ENCODE data around the gene PLOD2.
A peak's percentile ranks its signal among the peaks of the same experiment; 100 is the strongest.

The PLOD2 gene

DNA sequence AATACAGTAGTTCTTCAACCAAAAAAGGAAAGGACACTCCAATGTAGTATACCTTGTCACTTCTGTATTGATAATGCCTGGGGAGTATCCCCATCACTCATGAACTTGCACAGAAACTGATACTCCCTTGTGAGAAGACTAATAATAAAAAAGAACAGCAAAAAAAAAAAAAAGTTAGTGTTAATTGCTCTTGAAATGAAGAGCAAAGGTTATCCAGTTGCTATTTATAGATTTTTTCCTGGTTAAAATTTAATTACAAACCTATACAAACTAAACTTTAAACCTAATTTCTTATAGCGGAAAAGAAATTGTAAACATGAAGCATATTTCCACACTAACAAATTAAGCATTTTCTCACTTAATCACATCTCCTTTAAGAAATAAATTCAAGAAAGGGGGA lies 6.7 kb downstream of the PLOD2 start:
- TF ChIP-seq, protein P1, sequence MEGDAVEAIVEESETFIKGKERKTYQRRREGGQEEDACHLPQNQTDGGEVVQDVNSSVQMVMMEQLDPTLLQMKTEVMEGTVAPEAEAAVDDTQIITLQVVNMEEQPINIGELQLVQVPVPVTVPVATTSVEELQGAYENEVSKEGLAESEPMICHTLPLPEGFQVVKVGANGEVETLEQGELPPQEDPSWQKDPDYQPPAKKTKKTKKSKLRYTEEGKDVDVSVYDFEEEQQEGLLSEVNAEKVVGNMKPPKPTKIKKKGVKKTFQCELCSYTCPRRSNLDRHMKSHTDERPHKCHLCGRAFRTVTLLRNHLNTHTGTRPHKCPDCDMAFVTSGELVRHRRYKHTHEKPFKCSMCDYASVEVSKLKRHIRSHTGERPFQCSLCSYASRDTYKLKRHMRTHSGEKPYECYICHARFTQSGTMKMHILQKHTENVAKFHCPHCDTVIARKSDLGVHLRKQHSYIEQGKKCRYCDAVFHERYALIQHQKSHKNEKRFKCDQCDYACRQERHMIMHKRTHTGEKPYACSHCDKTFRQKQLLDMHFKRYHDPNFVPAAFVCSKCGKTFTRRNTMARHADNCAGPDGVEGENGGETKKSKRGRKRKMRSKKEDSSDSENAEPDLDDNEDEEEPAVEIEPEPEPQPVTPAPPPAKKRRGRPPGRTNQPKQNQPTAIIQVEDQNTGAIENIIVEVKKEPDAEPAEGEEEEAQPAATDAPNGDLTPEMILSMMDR (IDR thresholded peaks at IDR 0.05), result no peak

DNA sequence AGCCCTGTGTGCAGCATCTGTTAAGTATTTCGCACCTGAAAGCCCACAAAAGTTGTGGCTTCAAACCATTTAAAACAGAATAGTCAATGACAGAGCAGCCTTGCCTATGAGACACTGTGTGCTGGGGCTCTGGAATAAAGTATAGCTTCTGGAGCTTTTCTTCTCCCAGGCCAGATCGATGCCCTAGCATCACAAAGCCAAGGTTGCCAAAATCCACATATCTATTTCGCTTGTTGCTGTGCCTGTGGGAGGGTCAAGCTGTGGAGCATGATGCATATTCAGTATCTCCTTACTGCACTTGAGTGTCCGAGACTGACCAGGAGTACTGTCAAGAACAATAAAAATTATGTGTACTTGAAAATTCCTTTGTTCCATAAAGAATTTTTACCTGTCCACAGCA lies 7.6 kb downstream of the PLOD2 start:
- TF ChIP-seq, protein P1 (IDR thresholded peaks at IDR 0.05), result no peak

DNA sequence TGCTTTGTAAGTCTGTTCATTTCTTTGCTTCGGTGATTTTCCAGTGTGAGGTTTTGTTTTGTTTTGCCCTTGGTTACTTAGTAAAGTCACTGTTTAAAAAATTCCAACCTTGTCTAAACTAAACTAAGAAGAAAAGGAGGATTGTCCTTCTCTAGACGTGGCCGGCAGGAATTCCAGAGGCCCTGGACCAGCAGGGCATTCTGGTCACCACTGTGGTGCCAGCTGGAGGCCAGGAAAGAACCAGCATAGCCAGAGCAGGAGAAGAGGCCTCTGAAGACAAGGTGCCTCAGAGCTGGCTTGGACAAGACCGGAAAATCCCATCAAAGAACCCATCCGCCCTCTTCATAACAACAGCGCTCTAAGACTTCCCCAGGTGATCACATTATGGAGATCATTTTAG lies 8.2 kb downstream of the PLOD2 start:
- TF ChIP-seq, protein P1 (IDR thresholded peaks at IDR 0.05), result no peak

DNA sequence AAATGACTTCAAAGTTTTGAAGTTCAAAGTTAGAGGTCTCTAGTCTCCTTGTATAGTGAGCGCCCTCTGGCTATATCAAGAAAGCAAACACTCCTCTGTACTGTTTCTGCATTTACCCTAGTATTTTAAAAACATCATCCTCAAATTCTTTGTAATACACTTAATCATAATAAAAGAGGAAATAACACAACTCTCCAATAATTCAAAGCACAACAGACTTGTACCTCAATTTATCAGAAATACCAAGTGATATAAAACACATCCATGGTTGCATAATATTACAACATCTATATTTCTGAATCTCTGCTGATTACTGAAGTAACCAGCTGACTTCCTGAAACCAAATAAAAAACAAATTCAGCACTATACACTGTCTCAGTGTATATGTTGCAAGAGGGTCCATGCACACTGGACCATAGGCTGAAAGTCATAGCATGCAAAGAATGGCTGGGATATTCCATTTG lies 12.5 kb downstream of the PLOD2 start:
- TF ChIP-seq, protein P1 (IDR thresholded peaks at IDR 0.05), result peak; percentile 33; the same call in 1 of the 2 replicates

DNA sequence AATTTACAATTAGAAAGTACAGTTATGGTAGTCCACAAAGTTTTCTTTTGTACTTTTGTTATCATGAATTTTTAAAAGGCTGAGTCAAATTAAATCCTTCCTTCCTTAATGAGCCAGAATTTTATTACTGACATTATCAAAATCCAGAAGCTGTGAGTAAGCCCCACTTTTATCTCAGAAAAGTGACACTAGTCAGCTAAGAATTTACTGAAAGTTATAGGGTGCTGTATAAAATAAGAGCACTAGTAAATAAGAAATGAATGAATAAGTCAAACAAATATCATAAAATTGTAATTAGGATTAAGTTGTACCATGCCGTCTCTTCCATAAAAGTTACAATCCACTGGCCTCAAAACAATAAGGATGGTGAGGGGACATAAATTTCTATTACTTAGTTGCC lies 15.3 kb downstream of the PLOD2 start:
- TF ChIP-seq, protein P1 (IDR thresholded peaks at IDR 0.05), result no peak

DNA sequence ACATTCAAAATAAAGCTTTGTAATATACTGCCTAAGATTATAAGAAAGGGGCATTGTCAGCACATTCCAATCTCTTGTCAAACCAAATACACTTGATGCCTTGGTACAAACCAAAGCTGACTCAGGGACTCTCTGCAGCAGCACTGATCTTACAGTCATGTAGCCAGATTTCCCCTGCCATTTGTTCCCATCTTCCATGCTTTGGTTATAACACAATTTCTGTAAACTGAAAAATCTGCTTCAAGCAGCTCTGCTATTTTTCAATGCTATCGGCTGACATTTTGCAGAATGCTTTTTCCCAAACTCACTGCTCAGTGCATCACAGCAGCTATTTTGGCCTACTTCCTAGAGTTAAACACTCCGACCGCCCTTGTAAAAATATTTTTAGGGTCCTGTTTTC lies 18.2 kb downstream of the PLOD2 start:
- TF ChIP-seq, protein P1 (IDR thresholded peaks at IDR 0.05), result no peak

DNA sequence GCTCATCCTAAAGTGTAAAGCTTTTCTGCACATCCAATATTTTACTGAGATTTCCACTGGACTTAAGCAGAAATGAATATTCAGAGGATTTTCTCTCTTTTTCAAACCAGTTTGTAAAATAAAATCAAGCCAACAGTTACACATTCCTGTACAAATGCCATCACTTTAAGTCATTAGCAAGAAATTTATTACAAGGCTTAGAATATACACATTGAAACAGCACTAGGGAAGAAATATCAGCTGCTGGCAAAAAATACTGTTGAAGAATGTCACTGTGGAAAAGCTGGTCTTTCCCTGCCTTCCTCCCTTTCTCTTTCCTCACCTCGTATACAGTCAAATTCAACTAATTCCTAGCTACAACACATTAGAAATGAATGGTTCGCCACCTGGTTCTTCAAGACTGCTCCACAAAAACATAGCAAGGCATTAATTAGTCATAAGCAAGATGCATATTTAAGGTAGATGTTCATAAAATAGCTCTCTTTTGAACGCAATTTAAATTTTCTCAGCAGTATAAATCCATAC lies 21.3 kb downstream of the PLOD2 start:
- TF ChIP-seq, protein P1 (IDR thresholded peaks at IDR 0.05), result no peak

DNA sequence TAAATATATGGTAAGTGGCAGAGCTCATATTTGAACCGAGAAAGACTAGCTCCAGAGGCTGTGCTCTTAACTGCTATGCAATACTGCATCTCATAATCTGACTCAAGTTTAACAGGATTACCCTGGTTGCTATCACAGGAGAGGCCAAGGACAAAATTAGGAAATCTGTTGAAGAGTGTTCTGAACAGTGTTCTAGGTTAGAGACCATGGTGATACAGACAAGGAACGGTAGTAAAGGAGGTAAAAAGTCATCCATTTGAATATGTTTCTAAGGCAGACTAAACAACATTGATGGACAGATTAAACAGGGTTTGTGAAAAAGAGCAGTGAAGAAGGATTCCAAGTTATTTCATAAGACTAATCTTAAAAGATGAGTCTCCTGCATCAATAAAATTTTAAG lies 22.1 kb downstream of the PLOD2 start:
- TF ChIP-seq, protein P1 (IDR thresholded peaks at IDR 0.05), result no peak

All from LNCAP (cell line).